A549 treated with DMSO at 1 μM for 4 hours (cell line): ENCODE data around the gene MCOLN3. TPM values are rescaled to one million over a fixed set of nuclear protein-coding genes. Genes with fewer than 3 reads are reported as not detected.

Experiments used
- total RNA-seq: library from RNA; stranded (reverse); fragments of 200-300 nt; extraction: Qiagen RNA extraction; gene quantifications from 5 replicates; pipeline ENCODE4 v1.2.3, GENCODE V29; 2022; ENCODE audit warnings: low read depth

MCOLN3 gene
- 3.4 to 4.5 TPM (median 4.0 TPM) in 5 replicates for total RNA-seq

GRCh38 chr1:85048296-85049064 lies at the start of gene MCOLN3:
TSS of gene MCOLN3 (minus strand) at chr1:85048500. CDS start at chr1:85045360, 3,140 bp downstream.

GRCh38 chr1:84996846-84997666 lies 51.2 kb downstream of the MCOLN3 start, which contains the start of gene MCOLN2:
TSS of gene MCOLN2 (minus strand) at chr1:84997113. CDS start at chr1:84996872, 241 bp downstream.

Other genes starting within 250 kb of the MCOLN3 start
- 0.10 to 0.46 TPM (median 0.32 TPM) in 5 replicates for gene LPAR3, start 155.3 kb downstream of the MCOLN3 start, total RNA-seq
- gene MCOLN2, start 51.4 kb downstream of the MCOLN3 start, total RNA-seq = 1.7 to 3.1 TPM (median 2.8 TPM) in 5 replicates
- gene SYDE2, start 152.5 kb upstream of the MCOLN3 start, total RNA-seq = 0.74 to 1.4 TPM (median 1.0 TPM) in 5 replicates
- gene C1orf52, start 211.2 kb upstream of the MCOLN3 start, total RNA-seq = 20.4 to 22.2 TPM (median 20.5 TPM) in 5 replicates
- 13.1 to 17.9 TPM (median 15.4 TPM) in 5 replicates for gene BCL10, start 228.1 kb upstream of the MCOLN3 start, total RNA-seq